GM18907 (cell line): ENCODE results near the gene ST6GAL1.
A peak's percentile ranks its signal among the peaks of the same experiment; 100 is the strongest.
"Not testable (repeated sequence)": the region's sequence is repeated elsewhere in the genome, so short reads cannot be mapped to it uniquely, and the experiment has no call there.

Source experiments
- ATAC-seq: cut with Tn5 transposase; IDR thresholded peaks from one replicate; pipeline ENCODE4 v1.9.1; 2021; ENCODE audit warnings: mild to moderate bottlenecking, moderate library complexity; ENCODE audit not compliant: unreplicated experiment

ST6GAL1 gene

GRCh38 chr3:186930143-186930640 lies at the start of gene ST6GAL1:
Gene ST6GAL1, plus strand, starts transcription at chr3:186930526. Its CDS starts 112,178 bp downstream, at chr3:187042704.
- peak; percentile 57 for ATAC-seq

GRCh38 chr3:186882150-186882524 lies 48.2 kb upstream of the ST6GAL1 start:
- ATAC-seq: no peak

GRCh38 chr3:186882881-186883685 lies 47.2 kb upstream of the ST6GAL1 start:
- ATAC-seq: no peak

- no peak for ATAC-seq
These were observed 46.7 kb upstream of the ST6GAL1 start for GRCh38 chr3:186883686-186884058.

- ATAC-seq: not testable (repeated sequence)
These were observed 45.5 kb upstream of the ST6GAL1 start for GRCh38 chr3:186884868-186885267.

- no peak for ATAC-seq
These were observed 43.9 kb upstream of the ST6GAL1 start for GRCh38 chr3:186886202-186886981.

GRCh38 chr3:186887507-186887938 lies 42.8 kb upstream of the ST6GAL1 start:
- ATAC-seq: not testable (repeated sequence)

- ATAC-seq: no peak
These were observed 41.8 kb upstream of the ST6GAL1 start for GRCh38 chr3:186888569-186888968.

GRCh38 chr3:186889698-186890097 lies 40.6 kb upstream of the ST6GAL1 start:
- not testable (repeated sequence) for ATAC-seq

- ATAC-seq: no peak
These were observed 39.4 kb upstream of the ST6GAL1 start for GRCh38 chr3:186890911-186891310.

GRCh38 chr3:186893071-186893470 lies 37.3 kb upstream of the ST6GAL1 start:
- not testable (repeated sequence) for ATAC-seq

GRCh38 chr3:186895406-186895805 lies 34.9 kb upstream of the ST6GAL1 start:
- no peak for ATAC-seq

- no peak for ATAC-seq
These were observed 34.3 kb upstream of the ST6GAL1 start for GRCh38 chr3:186896006-186896405.

- ATAC-seq: no peak
These were observed 33.5 kb upstream of the ST6GAL1 start for GRCh38 chr3:186896875-186897274.

GRCh38 chr3:186901135-186901734 lies 29.1 kb upstream of the ST6GAL1 start:
- no peak for ATAC-seq

GRCh38 chr3:186902154-186902553 lies 28.2 kb upstream of the ST6GAL1 start:
- ATAC-seq: no peak

- no peak for ATAC-seq
These were observed 27.6 kb upstream of the ST6GAL1 start for GRCh38 chr3:186902713-186903112.

GRCh38 chr3:186903676-186904075 lies 26.6 kb upstream of the ST6GAL1 start:
- not testable (repeated sequence) for ATAC-seq

- ATAC-seq: not testable (repeated sequence)
These were observed 23.3 kb upstream of the ST6GAL1 start for GRCh38 chr3:186907075-186907474.

GRCh38 chr3:186909078-186909853 lies 21.1 kb upstream of the ST6GAL1 start:
- ATAC-seq: no peak
